Measurements from ENCODE around the gene TDRD7. TPM values are rescaled to one million over a fixed set of nuclear protein-coding genes. Genes with fewer than 3 reads are reported as not detected.

Gene TDRD7
- polyA plus RNA-seq, 1 experiment = 8.2 TPM

DNA sequence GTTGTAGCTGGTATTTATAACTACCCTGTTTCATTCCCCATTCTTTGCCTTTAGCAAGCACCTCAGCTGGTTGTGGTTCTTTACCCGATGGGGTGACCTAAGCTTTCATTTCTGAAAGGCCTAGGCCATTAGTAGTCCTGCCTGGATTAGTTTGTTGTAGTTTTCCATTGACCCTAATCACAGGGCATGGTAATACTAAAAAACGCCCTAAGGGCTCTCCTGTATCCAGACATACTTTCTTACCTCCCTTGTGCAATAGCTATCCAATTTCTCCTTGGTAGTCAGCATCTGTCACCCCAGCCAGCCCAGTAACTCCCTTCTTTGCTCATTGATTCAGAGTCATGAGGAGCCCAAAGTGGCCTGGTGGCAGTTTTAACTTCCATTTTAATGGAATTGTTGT is 113.6 kb downstream of the TDRD7 start:
- POLR2A ChIA-PET = no interaction called here
- Histone ChIP-seq H3K9me3 (ENCODE audit: control insufficient read depth, insufficient read depth, low read length) (no peaks in the 10 kb centered on the region), H3K4me3 (ENCODE audit: low read depth, low read length) (no peak overlapping the region), H3K27ac (ENCODE audit: low read depth, low read length) (no peak overlapping the region), H3K27me3 (ENCODE audit: control insufficient read depth, insufficient read depth, low read length) (peaks cover 24% of the 10 kb centered on the region)
- DNase-seq (ENCODE audit: low read depth, low spot score) = no peak
- TF ChIP-seq, protein P1, sequence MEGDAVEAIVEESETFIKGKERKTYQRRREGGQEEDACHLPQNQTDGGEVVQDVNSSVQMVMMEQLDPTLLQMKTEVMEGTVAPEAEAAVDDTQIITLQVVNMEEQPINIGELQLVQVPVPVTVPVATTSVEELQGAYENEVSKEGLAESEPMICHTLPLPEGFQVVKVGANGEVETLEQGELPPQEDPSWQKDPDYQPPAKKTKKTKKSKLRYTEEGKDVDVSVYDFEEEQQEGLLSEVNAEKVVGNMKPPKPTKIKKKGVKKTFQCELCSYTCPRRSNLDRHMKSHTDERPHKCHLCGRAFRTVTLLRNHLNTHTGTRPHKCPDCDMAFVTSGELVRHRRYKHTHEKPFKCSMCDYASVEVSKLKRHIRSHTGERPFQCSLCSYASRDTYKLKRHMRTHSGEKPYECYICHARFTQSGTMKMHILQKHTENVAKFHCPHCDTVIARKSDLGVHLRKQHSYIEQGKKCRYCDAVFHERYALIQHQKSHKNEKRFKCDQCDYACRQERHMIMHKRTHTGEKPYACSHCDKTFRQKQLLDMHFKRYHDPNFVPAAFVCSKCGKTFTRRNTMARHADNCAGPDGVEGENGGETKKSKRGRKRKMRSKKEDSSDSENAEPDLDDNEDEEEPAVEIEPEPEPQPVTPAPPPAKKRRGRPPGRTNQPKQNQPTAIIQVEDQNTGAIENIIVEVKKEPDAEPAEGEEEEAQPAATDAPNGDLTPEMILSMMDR (IDR thresholded peaks at IDR 0.05; ENCODE audit: low read depth, low read length) = no peak
- CTCF ChIA-PET = interaction anchor here (1.1 to 1.5 kb wide), 4 partner anchors 56 to 114 kb away, joined by 3 to 4 read pairs (median 4); no protein-coding TSS in a partner anchor

DNA sequence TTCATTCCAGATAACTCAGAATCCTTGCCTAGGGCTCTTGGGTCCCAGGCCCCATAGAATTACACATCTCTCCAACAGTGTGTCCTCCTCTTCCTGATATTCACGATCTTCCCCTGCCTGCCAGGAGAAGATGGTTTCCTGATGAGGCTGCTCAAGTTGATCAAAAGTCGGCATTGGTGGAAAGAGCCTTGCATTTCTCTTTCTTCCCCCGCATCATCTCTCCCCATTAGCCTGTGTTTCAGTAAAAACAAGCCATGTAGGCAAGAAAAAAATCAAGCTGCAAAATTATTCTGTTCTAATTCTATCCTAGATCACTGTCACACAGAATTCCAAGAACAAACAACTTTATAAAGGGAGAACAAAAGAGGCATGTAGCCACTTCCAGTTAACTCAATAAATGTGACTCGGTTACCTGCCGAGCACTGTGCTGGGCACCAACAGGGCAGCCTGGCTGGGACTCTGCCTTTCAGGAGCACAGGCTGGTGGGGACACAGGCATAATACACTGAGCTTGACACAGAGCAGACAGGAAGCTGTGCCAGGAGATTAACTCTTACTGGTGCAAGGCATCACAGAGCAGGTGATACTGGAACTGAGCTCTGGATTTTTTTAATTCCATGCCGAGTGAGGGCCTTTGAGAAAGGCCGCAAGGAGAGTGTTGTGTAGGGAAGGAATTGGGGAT is 115.1 kb downstream of the TDRD7 start:
- ChIA-PET POLR2A (no interaction called here), CTCF (interaction anchor here (0.8 to 1.3 kb wide), 2 partner anchors 58 to 71 kb away, joined by 3 to 5 read pairs; no protein-coding TSS in a partner anchor)
- DNase-seq (ENCODE audit: low read depth, low spot score) = no peak
- Histone ChIP-seq H3K27me3 (ENCODE audit: control insufficient read depth, insufficient read depth, low read length) (peaks cover 14% of the 10 kb centered on the region), H3K4me3 (ENCODE audit: low read depth, low read length) (no peak overlapping the region), H3K27ac (ENCODE audit: low read depth, low read length) (no peak overlapping the region), H3K9me3 (ENCODE audit: control insufficient read depth, insufficient read depth, low read length) (no peaks in the 10 kb centered on the region)
- TF ChIP-seq, protein P1 (IDR thresholded peaks at IDR 0.05; ENCODE audit: low read depth, low read length) = no peak

DNA sequence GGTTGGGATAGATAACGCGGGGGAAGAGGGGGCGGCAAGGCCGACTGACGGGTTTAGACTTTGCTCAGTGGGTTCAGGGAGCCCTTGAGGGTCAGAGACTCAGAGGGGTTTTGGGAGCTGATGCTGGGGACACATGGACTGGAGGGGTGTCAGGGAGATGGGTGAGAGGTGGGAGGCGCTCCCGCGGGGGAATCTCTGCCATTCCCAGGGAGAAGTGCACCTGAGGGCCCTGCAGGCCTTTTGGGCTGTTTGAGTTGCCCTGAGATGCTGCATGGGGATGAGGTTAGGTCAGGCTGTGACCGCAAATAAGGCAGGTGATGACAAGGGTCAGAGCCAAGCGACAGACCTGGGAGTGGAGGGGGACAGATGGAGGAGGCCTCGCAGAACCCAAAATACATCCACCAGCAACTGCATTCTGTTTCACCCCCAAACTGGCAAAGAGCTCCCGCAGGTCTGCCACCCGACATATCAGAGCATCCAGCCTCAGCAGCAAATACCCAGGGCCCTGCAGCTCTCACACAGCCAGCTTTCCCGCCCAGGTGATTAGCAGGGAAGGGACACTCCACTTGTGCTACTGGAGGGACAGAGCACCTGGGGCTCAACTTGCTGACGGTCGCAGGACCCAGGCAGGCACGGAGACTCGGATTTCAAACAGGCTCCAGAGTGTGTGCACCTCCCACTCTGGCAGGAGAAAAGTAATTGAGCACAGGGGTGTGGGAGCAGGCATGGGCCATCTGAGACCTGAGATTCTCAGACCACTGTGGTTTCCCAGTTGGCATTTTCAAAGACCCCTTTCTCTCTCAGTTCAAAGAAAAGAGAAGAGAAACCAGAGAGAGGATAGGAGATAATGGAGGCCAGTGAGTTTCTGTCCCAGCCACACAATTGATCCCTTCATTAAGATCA is 116.0 kb downstream of the TDRD7 start:
- DNase-seq (ENCODE audit: low read depth, low spot score) = no peak
- POLR2A ChIA-PET = no interaction called here
- TF ChIP-seq, protein P1 (IDR thresholded peaks at IDR 0.05; ENCODE audit: low read depth, low read length) = no peak
- Histone ChIP-seq H3K27me3 (ENCODE audit: control insufficient read depth, insufficient read depth, low read length) (peaks cover 14% of the 10 kb centered on the region), H3K9me3 (ENCODE audit: control insufficient read depth, insufficient read depth, low read length) (no peaks in the 10 kb centered on the region), H3K27ac (ENCODE audit: low read depth, low read length) (no peak overlapping the region), H3K4me3 (ENCODE audit: low read depth, low read length) (no peak overlapping the region)
- CTCF ChIA-PET = no interaction called here

DNA sequence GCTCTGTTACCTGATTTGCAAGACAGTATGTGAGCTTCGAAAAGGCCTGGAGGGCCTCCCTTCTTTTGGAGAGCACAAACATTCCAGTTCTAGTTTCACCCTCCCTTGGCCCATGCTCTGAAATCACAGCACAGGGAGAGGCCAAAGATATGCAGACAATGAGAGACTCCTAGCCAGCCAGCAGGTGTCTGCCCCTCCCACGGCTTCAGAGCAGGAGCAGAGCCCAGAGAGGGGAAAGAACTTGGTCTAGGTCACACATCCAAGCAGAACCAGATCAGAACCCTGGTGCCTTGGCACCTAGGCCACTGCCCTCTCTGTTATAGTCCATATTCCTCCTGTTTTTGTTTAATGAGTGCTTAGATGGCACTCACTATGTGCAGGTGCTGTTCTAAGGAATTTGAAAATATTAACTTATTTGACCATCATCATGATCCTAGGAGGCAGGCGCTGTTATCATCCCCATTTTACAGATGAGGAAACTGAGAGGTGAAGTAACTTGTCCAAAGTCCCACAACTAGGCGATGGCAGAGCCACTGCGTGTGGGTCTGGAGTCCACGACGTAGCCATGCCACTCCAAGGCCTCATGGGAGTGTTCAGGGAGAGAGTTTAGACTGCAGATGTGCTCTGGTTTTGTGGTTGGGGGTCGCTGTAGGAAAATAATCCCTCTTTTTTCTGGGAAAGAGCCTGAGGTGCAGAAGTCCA is 116.8 kb downstream of the TDRD7 start:
- TF ChIP-seq, protein P1 (IDR thresholded peaks at IDR 0.05; ENCODE audit: low read depth, low read length) = no peak
- H3K9me3 ChIP-seq (ENCODE audit: control insufficient read depth, insufficient read depth, low read length) = no peaks in the 10 kb centered on the region
- ChIA-PET POLR2A (no interaction called here), CTCF (no interaction called here)
- no peak overlapping the region for H3K27ac ChIP-seq (ENCODE audit: low read depth, low read length)
- peaks cover 16% of the 10 kb centered on the region for H3K27me3 ChIP-seq (ENCODE audit: control insufficient read depth, insufficient read depth, low read length)
- no peak for DNase-seq (ENCODE audit: low read depth, low spot score)
- H3K4me3 ChIP-seq (ENCODE audit: low read depth, low read length) = no peak overlapping the region
